Epithelial cell of esophagus (primary cell): ENCODE data around the gene GLRX2.
A peak's percentile ranks its signal among the peaks of the same experiment; 100 is the strongest.

ENCODE experiments used
- DNase-seq: peaks from one replicate; pipeline ENCODE4 v3.0.0; 2010; ENCODE audit warnings: low read depth
- H3K4me3 ChIP-seq: 2 replicates; pipeline ENCODE4 v1.5.1; 2011; ENCODE audit warnings: mild to moderate bottlenecking, low read length, control low read depth
- TF ChIP-seq, protein P1 (sequence below): IDR thresholded peaks from 2 replicates; pipeline ENCODE4 v1.5.1; 2011; ENCODE audit warnings: low read depth, mild to moderate bottlenecking, low read length, control low read depth, inconsistent platforms; ENCODE audit not compliant: insufficient read depth; ENCODE audit errors: missing control alignments

The GLRX2 gene, protein sequence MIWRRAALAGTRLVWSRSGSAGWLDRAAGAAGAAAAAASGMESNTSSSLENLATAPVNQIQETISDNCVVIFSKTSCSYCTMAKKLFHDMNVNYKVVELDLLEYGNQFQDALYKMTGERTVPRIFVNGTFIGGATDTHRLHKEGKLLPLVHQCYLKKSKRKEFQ

DNA sequence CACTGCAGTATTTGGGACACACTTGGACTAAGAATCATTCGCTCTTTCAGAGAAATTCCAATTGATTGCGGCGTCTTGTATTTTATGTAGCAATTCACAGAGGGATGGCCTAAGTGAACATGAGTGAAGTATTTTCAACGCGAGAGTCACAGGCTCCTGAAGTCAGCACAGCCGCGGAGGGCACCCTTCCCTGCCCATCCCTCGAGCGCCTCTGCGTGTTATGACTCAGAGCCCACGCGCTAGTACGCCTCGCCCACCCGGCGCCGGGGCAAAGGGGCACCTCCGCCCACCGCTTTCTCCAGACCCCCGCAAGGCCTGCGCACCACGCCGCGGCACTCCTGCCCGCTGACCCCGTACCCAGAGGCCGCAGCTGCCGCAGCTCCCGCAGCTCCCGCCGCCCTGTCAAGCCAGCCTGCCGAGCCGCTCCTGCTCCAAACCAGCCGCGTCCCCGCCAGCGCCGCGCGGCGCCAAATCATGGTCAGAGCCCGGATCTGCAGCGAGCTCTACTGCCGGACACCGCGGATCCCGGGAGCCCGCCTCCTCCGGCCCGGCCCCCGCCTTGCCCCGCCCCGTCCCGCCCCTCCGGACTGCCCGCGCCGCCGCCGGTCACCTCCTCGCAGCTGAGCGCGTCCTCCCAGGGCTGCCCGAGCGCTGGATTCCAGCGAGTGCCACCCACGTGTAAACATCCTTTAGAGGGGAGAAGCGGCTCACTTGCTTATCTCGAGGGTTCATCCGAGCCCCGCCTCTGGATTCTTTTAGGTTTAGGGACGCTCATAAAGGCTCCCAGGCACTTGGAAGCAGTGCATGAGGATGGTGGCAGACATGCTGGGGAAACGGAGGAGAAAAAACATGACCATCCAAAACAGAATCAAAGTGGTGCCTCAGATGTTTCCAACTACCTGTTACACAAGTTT is at the start of gene GLRX2:
GLRX2 (minus strand) TSS at position 508 of the 914 bp plus-strand sequence; CDS start at position 476, 32 bp downstream.
- DNase-seq, result peak; percentile 89
- H3K4me3 ChIP-seq, result peak within 1 kb of the TSS; percentile 87
- TF ChIP-seq, protein P1, sequence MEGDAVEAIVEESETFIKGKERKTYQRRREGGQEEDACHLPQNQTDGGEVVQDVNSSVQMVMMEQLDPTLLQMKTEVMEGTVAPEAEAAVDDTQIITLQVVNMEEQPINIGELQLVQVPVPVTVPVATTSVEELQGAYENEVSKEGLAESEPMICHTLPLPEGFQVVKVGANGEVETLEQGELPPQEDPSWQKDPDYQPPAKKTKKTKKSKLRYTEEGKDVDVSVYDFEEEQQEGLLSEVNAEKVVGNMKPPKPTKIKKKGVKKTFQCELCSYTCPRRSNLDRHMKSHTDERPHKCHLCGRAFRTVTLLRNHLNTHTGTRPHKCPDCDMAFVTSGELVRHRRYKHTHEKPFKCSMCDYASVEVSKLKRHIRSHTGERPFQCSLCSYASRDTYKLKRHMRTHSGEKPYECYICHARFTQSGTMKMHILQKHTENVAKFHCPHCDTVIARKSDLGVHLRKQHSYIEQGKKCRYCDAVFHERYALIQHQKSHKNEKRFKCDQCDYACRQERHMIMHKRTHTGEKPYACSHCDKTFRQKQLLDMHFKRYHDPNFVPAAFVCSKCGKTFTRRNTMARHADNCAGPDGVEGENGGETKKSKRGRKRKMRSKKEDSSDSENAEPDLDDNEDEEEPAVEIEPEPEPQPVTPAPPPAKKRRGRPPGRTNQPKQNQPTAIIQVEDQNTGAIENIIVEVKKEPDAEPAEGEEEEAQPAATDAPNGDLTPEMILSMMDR, result no peak

DNA sequence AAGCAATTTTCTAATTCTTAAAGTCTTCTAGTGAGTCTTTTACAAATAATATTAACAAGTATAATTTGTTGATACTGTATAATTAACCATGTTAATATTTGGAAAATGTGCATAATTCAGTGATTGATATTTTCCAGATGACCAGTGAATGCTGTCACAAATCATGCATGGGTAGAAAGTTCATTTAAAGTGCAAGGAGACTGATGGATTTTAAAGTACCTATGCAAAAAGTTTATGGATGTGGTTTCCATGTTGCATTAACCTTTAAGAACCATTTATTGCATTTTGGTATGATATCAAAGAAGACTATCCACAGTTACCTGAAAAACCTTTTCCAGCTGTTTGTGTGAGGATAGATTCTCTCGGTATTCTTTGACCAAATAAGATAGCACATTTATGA is 39.8 kb upstream of the GLRX2 start:
- no peak for DNase-seq
- H3K4me3 ChIP-seq, result no peak overlapping the region
- TF ChIP-seq, protein P1, result no peak

DNA sequence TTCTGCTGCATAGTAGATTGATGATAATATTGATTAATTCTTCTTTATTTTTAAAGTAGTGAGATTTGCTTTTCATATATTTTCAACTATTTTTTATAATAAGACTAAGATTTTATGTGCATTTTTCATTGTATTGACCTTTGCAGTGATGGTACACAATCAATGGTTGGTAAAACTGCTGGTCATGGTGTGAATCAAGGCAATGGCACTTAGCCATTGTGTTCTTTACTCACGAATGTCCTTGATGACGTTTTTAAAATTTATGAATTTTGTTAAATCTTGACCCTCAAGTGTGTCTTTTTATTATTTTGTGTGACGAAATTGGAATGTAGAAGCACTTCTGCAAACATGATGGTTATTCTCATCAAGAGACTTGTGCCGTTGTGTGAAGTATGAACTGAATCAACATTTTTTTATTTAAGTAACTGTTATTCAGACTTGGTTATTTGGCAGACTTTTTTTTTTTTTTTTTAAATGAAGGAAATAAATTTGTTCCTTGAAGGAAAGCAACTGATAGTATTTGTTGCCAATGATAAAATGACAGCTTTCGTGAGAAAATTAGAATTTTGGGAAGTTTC is 39.2 kb upstream of the GLRX2 start:
- no peak overlapping the region for H3K4me3 ChIP-seq
- no peak for DNase-seq
- TF ChIP-seq, protein P1, result no peak

DNA sequence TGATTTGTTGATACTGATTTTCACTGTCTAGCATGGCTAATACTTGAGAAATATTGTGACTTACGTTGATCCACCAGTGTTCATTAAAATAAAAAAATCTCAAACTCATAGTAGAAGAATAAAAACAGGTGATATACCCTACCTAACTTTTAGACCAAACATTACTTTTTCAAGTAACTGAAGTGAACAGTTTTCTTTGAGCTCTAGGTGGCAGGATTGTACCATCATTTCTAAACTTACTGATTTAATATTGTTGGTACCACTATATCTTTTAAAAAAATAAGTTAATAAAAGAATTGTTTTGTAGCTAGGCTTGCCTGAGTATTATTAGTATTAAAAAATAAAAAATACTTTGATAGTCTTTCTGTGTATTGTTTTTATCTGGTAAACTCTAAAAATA is 38.1 kb upstream of the GLRX2 start:
- DNase-seq, result peak; percentile 16
- no peak overlapping the region for H3K4me3 ChIP-seq
- TF ChIP-seq, protein P1, result no peak

DNA sequence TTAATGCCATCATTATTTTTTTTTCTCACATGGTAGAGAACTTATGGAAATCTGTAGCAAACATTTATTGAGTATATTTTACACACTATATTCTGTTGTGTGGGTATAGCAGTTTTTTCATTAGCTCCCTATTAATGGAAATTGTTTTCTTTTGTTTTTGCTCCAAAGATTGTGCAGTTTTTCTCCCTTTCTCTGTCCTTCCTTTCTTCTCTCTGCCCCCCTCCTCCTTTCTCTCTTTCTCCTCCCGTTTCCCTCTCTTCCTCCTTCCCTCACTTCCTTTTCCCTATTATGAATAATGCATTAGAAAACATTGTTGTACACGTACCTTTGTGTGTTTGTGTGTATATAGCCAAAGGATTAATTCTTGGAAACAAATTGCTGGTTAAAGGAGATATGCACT is 37.2 kb upstream of the GLRX2 start:
- no peak for DNase-seq
- TF ChIP-seq, protein P1, result no peak
- H3K4me3 ChIP-seq, result no peak overlapping the region

DNA sequence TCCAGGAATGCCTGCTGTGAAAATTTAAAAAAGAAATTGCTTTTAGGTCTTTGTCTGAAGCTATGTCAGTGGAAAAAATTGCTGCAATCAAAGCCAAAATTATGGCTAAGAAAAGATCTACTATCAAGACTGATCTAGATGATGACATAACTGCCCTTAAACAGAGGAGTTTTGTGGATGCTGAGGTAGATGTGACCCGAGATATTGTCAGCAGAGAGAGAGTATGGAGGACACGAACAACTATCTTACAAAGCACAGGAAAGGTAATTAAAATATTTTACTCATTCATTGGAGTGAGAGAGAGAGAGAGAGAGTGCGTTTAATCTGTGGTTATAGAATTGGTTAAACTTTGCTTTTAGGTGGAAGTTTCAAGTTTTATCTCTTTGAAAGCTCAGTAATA is 36.6 kb upstream of the GLRX2 start:
- no peak for DNase-seq
- TF ChIP-seq, protein P1, result no peak
- no peak overlapping the region for H3K4me3 ChIP-seq
